Activated CD8-positive, alpha-beta memory T cell treated with anti-CD3 and anti-CD28 coated beads for 48 hours (primary cell): ENCODE data around the gene NFYA.

Experiments
- DNase-seq, 3 experiments: peaks; one replicate each; pipeline ENCODE4 v3.0.0-alpha.2; 2020; ENCODE audit warnings: low read depth in 2 of 3, low spot score in 2 of 3

Gene NFYA

GRCh38 chr6:41073203-41073967, 611 bp downstream of the NFYA start:
- DNase-seq: peak; percentile 40 to 68 (median 61)

GRCh38 chr6:41073968-41074691, 1.4 kb downstream of the NFYA start:
- no peak for DNase-seq

- no peak for DNase-seq
These were observed 2.1 kb downstream of the NFYA start for GRCh38 chr6:41074692-41075436.

GRCh38 chr6:41075651-41076626, 3.2 kb downstream of the NFYA start:
- DNase-seq: no peak

- DNase-seq: no peak
These were observed 4.8 kb downstream of the NFYA start for GRCh38 chr6:41077536-41077935.

GRCh38 chr6:41078101-41078500, 5.3 kb downstream of the NFYA start:
- DNase-seq: no peak

- no peak for DNase-seq
These were observed 6.3 kb downstream of the NFYA start for GRCh38 chr6:41079080-41079479.

GRCh38 chr6:41080621-41081020, 7.8 kb downstream of the NFYA start:
- no peak for DNase-seq

- DNase-seq: no peak
These were observed 10.3 kb downstream of the NFYA start for GRCh38 chr6:41083072-41083471.

GRCh38 chr6:41085182-41085581, 12.4 kb downstream of the NFYA start:
- DNase-seq: no peak

- no peak for DNase-seq
These were observed 15.7 kb downstream of the NFYA start for GRCh38 chr6:41088451-41088850.

- DNase-seq: no peak
These were observed 18.3 kb downstream of the NFYA start for GRCh38 chr6:41090841-41091761.

- no peak for DNase-seq
These were observed 19.8 kb downstream of the NFYA start for GRCh38 chr6:41092421-41093140.

- no peak for DNase-seq
These were observed 21.0 kb downstream of the NFYA start for GRCh38 chr6:41093729-41094128.

- DNase-seq: no peak
These were observed 24.8 kb downstream of the NFYA start for GRCh38 chr6:41097467-41098090.

GRCh38 chr6:41098366-41098765, 25.6 kb downstream of the NFYA start:
- DNase-seq: no peak

- DNase-seq: no peak
These were observed 28.1 kb downstream of the NFYA start for GRCh38 chr6:41100871-41101287.

- no peak for DNase-seq
These were observed 31.1 kb downstream of the NFYA start for GRCh38 chr6:41103847-41104246.

GRCh38 chr6:41111017-41111416, 38.2 kb downstream of the NFYA start:
- no peak for DNase-seq
